Vagina (tissue), 2 donors: ENCODE results near the gene SLC34A3.

ENCODE experiments used
- CTCF ChIP-seq, 3 experiments: fragments of 450-650 bp in 2 of 3; fragments of 200-600 bp in 1 of 3; sonication (generic) in 1 of 3; IDR thresholded peaks; one replicate each; pipeline ENCODE4 v1.5.1; 2017 to 2019; ENCODE audit warnings: antibody characterized with exemption in 3 of 3, mild to moderate bottlenecking in 2 of 3, moderate library complexity in 2 of 3
- POLR2A ChIP-seq, 2 donors: fragments of 450-650 bp; IDR thresholded peaks; one replicate each; pipeline ENCODE4 v1.6.1; 2017; ENCODE audit warnings: antibody characterized with exemption in 2 of 2, mild to moderate bottlenecking in 2 of 2, moderate library complexity in 2 of 2
- POLR2AphosphoS5 ChIP-seq, 2 donors: sonication (generic); formaldehyde crosslinking; IDR thresholded peaks; one replicate each; pipeline ENCODE4 v1.9.0; 2017; ENCODE audit warnings: antibody characterized with exemption in 2 of 2, mild to moderate bottlenecking in 2 of 2, low read depth in 1 of 2; ENCODE audit not compliant: insufficient read depth in 1 of 2

- TF ChIP-seq CTCF (IDR thresholded peaks at IDR 0.05) = no peak
- no peak for TF ChIP-seq POLR2A (IDR thresholded peaks at IDR 0.05)
- no peak for TF ChIP-seq POLR2AphosphoS5 (IDR thresholded peaks at IDR 0.05; ENCODE audit: insufficient read depth in 1 of 2, low read depth in 1 of 2)
Measured at GRCh38 chr9:137227853-137228505, 2.7 kb upstream of the SLC34A3 start.
